ENCODE data around the gene TMUB1.
"Not testable (repeated sequence)": the region's sequence is repeated elsewhere in the genome, so short reads cannot be mapped to it uniquely, and the experiment has no call there.

DNA sequence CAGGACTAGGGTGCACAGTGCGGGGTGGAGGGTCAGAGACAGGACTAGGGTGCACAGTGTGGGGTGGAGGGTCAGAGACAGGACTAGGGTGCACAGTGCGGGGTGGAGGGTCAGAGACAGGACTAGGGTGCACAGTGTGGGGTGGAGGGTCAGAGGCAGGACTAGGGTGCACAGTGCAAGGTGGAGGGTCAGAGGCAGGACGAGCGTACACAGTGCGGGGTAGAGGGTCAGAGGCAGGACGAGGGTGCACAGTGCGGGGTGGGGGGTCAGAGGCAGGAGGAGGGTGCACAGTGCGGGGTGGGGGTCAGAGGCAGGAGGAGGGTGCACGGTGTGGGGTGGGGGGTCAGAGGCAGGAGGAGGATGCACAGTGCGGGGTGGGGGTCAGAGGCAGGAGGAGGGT is 39.8 kb downstream of the TMUB1 start:
- TF ChIP-seq, protein P1, sequence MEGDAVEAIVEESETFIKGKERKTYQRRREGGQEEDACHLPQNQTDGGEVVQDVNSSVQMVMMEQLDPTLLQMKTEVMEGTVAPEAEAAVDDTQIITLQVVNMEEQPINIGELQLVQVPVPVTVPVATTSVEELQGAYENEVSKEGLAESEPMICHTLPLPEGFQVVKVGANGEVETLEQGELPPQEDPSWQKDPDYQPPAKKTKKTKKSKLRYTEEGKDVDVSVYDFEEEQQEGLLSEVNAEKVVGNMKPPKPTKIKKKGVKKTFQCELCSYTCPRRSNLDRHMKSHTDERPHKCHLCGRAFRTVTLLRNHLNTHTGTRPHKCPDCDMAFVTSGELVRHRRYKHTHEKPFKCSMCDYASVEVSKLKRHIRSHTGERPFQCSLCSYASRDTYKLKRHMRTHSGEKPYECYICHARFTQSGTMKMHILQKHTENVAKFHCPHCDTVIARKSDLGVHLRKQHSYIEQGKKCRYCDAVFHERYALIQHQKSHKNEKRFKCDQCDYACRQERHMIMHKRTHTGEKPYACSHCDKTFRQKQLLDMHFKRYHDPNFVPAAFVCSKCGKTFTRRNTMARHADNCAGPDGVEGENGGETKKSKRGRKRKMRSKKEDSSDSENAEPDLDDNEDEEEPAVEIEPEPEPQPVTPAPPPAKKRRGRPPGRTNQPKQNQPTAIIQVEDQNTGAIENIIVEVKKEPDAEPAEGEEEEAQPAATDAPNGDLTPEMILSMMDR (IDR thresholded peaks at IDR 0.05; ENCODE audit: low read depth, low read length): not testable (repeated sequence)
- TF ChIP-seq EZH2phosphoT487 (IDR thresholded peaks at IDR 0.05; ENCODE audit: low read depth): not testable (repeated sequence)

All from OCI-LY3 (cell line).